ENCODE measurements around the gene RALGAPA2.

- no peak for TF ChIP-seq POLR2A (IDR thresholded peaks at IDR 0.05; ENCODE audit: extremely low read depth, insufficient read length)
- TF ChIP-seq CTCF (IDR thresholded peaks at IDR 0.05; ENCODE audit: low read depth, low read length): no peak
- no peak for TF ChIP-seq MAX (IDR thresholded peaks at IDR 0.05; ENCODE audit: low read depth, low read length)
- TF ChIP-seq MYC (IDR thresholded peaks at IDR 0.05; ENCODE audit: low read depth, low read length): no peak
Measured at GRCh38 chr20:20500312-20500711, 212.1 kb downstream of the RALGAPA2 start.
